ENCODE results near the gene TENT4A.
A peak's percentile ranks its signal among the peaks of the same experiment; 100 is the strongest.

TENT4A gene

GRCh38 chr5:6750951-6751685, 37.9 kb downstream of the TENT4A start:
- Histone ChIP-seq H2BK120ac (ENCODE audit: insufficient read depth, low read length, poor library complexity) (no peak overlapping the region), H2BK5ac (ENCODE audit: low read depth, low read length, poor library complexity) (no peak overlapping the region), H3K9me3 (ENCODE audit: insufficient read depth, low read depth, low read length) (peaks cover 2% of the 10 kb centered on the region), H4K8ac (ENCODE audit: low read depth, low read length) (no peak overlapping the region), H3K36me3 (ENCODE audit: control insufficient read depth in 1 of 2, insufficient read depth in 2 of 2, low read length in 2 of 2) (peaks cover 64 to 73% of the 10 kb centered on the region in 2 experiments), H3K14ac (ENCODE audit: low read length) (no peak overlapping the region), H3K9ac (ENCODE audit: low read length) (peak overlapping the region; percentile 30), H2AFZ (ENCODE audit: insufficient read depth, low read length, poor library complexity) (no peak overlapping the region), H3K4me2 (ENCODE audit: low read length) (no peak overlapping the region), H3K79me2 (ENCODE audit: control insufficient read depth, insufficient read depth, low read length, poor library complexity) (no peaks in the 10 kb centered on the region), H3K27me3 (ENCODE audit: insufficient read depth, low read length) (no peaks in the 10 kb centered on the region), H4K12ac (ENCODE audit: low read depth, low read length) (no peak overlapping the region), H2AK5ac (ENCODE audit: low read length) (no peak overlapping the region), H2BK12ac (ENCODE audit: low read length) (no peak overlapping the region), H3K79me1 (ENCODE audit: low read length) (no peaks in the 10 kb centered on the region), H3K27ac (ENCODE audit: low read depth, low read length) (no peak overlapping the region), H3K4ac (ENCODE audit: low read depth, low read length) (no peak overlapping the region), H3K4me3 (ENCODE audit: low read depth, low read length) (no peak overlapping the region), H4K91ac (ENCODE audit: low read depth, low read length) (no peak overlapping the region), H3K18ac (ENCODE audit: low read length) (no peak overlapping the region), H3K4me1 (ENCODE audit: control insufficient read depth in 1 of 2, insufficient read depth in 2 of 2, low read length in 2 of 2) (no peaks in the 10 kb centered on the region), H3K23ac (ENCODE audit: low read length) (no peak overlapping the region)
- no CpG with 5 or more reads among the region's 18 CpGs for WGBS (ENCODE audit: extremely low coverage, insufficient coverage, insufficient read length)
- DNase-seq, result no peak

GRCh38 chr5:6752236-6752635, 39.0 kb downstream of the TENT4A start:
- DNase-seq, result no peak
- H4K91ac ChIP-seq (ENCODE audit: low read depth, low read length), result no peak overlapping the region
- no peak overlapping the region for H4K12ac ChIP-seq (ENCODE audit: low read depth, low read length)
- H3K27ac ChIP-seq (ENCODE audit: low read depth, low read length), result no peak overlapping the region
- H3K14ac ChIP-seq (ENCODE audit: low read length), result no peak overlapping the region
- no peaks in the 10 kb centered on the region for H3K79me1 ChIP-seq (ENCODE audit: low read length)
- H4K8ac ChIP-seq (ENCODE audit: low read depth, low read length), result no peak overlapping the region
- H3K36me3 ChIP-seq (ENCODE audit: control insufficient read depth in 1 of 2, insufficient read depth in 2 of 2, low read length in 2 of 2), result peaks cover 64 to 71% of the 10 kb centered on the region in 2 experiments
- no peak overlapping the region for H2AFZ ChIP-seq (ENCODE audit: insufficient read depth, low read length, poor library complexity)
- no peak overlapping the region for H2BK120ac ChIP-seq (ENCODE audit: insufficient read depth, low read length, poor library complexity)
- no peak overlapping the region for H3K9ac ChIP-seq (ENCODE audit: low read length)
- no peak overlapping the region for H3K4me3 ChIP-seq (ENCODE audit: low read depth, low read length)
- H2BK5ac ChIP-seq (ENCODE audit: low read depth, low read length, poor library complexity), result no peak overlapping the region
- H3K23ac ChIP-seq (ENCODE audit: low read length), result no peak overlapping the region
- H3K9me3 ChIP-seq (ENCODE audit: insufficient read depth, low read depth, low read length), result peaks cover 3% of the 10 kb centered on the region
- H3K18ac ChIP-seq (ENCODE audit: low read length), result no peak overlapping the region
- H3K4me2 ChIP-seq (ENCODE audit: low read length), result no peak overlapping the region
- no peak overlapping the region for H2AK5ac ChIP-seq (ENCODE audit: low read length)
- H3K27me3 ChIP-seq (ENCODE audit: insufficient read depth, low read length), result no peaks in the 10 kb centered on the region
- no peak overlapping the region for H3K4ac ChIP-seq (ENCODE audit: low read depth, low read length)
- WGBS (ENCODE audit: extremely low coverage, insufficient coverage, insufficient read length), result no CpG with 5 or more reads among the region's 12 CpGs
- H3K79me2 ChIP-seq (ENCODE audit: control insufficient read depth, insufficient read depth, low read length, poor library complexity), result no peaks in the 10 kb centered on the region
- no peaks in the 10 kb centered on the region for H3K4me1 ChIP-seq (ENCODE audit: control insufficient read depth in 1 of 2, insufficient read depth in 2 of 2, low read length in 2 of 2)
- H2BK12ac ChIP-seq (ENCODE audit: low read length), result no peak overlapping the region

GRCh38 chr5:6752782-6753181, 39.5 kb downstream of the TENT4A start:
- DNase-seq, result no peak
- Histone ChIP-seq H3K23ac (ENCODE audit: low read length) (no peak overlapping the region), H3K14ac (ENCODE audit: low read length) (no peak overlapping the region), H2AK5ac (ENCODE audit: low read length) (no peak overlapping the region), H3K27me3 (ENCODE audit: insufficient read depth, low read length) (no peaks in the 10 kb centered on the region), H3K9me3 (ENCODE audit: insufficient read depth, low read depth, low read length) (peaks cover 3% of the 10 kb centered on the region), H3K79me1 (ENCODE audit: low read length) (no peaks in the 10 kb centered on the region), H3K4ac (ENCODE audit: low read depth, low read length) (no peak overlapping the region), H3K79me2 (ENCODE audit: control insufficient read depth, insufficient read depth, low read length, poor library complexity) (no peaks in the 10 kb centered on the region), H2BK120ac (ENCODE audit: insufficient read depth, low read length, poor library complexity) (no peak overlapping the region), H4K12ac (ENCODE audit: low read depth, low read length) (no peak overlapping the region), H2AFZ (ENCODE audit: insufficient read depth, low read length, poor library complexity) (no peak overlapping the region), H3K18ac (ENCODE audit: low read length) (no peak overlapping the region), H3K9ac (ENCODE audit: low read length) (no peak overlapping the region), H4K91ac (ENCODE audit: low read depth, low read length) (no peak overlapping the region), H3K36me3 (ENCODE audit: control insufficient read depth in 1 of 2, insufficient read depth in 2 of 2, low read length in 2 of 2) (peaks cover 63 to 72% of the 10 kb centered on the region in 2 experiments), H3K27ac (ENCODE audit: low read depth, low read length) (no peak overlapping the region), H3K4me3 (ENCODE audit: low read depth, low read length) (no peak overlapping the region), H2BK12ac (ENCODE audit: low read length) (no peak overlapping the region), H3K4me2 (ENCODE audit: low read length) (no peak overlapping the region), H3K4me1 (ENCODE audit: control insufficient read depth in 1 of 2, insufficient read depth in 2 of 2, low read length in 2 of 2) (no peaks in the 10 kb centered on the region), H2BK5ac (ENCODE audit: low read depth, low read length, poor library complexity) (no peak overlapping the region), H4K8ac (ENCODE audit: low read depth, low read length) (no peak overlapping the region)
- whole genome bisulfite sequencing (ENCODE audit: extremely low coverage, insufficient coverage, insufficient read length), result no CpG with 5 or more reads among the region's 11 CpGs

GRCh38 chr5:6753851-6754250, 40.6 kb downstream of the TENT4A start:
- peak overlapping the region; percentile 44 for H3K18ac ChIP-seq (ENCODE audit: low read length)
- H3K9ac ChIP-seq (ENCODE audit: low read length), result no peak overlapping the region
- no peaks in the 10 kb centered on the region for H3K79me1 ChIP-seq (ENCODE audit: low read length)
- H3K27ac ChIP-seq (ENCODE audit: low read depth, low read length), result no peak overlapping the region
- no peak overlapping the region for H4K8ac ChIP-seq (ENCODE audit: low read depth, low read length)
- H3K4me3 ChIP-seq (ENCODE audit: low read depth, low read length), result no peak overlapping the region
- no peak overlapping the region for H3K4me2 ChIP-seq (ENCODE audit: low read length)
- no peak overlapping the region for H2BK12ac ChIP-seq (ENCODE audit: low read length)
- H4K12ac ChIP-seq (ENCODE audit: low read depth, low read length), result no peak overlapping the region
- no peak for DNase-seq
- H3K23ac ChIP-seq (ENCODE audit: low read length), result no peak overlapping the region
- no CpG with 5 or more reads among the region's 11 CpGs for WGBS (ENCODE audit: extremely low coverage, insufficient coverage, insufficient read length)
- H3K4ac ChIP-seq (ENCODE audit: low read depth, low read length), result no peak overlapping the region
- H4K91ac ChIP-seq (ENCODE audit: low read depth, low read length), result no peak overlapping the region
- peaks cover 60 to 76% of the 10 kb centered on the region in 2 experiments for H3K36me3 ChIP-seq (ENCODE audit: control insufficient read depth in 1 of 2, insufficient read depth in 2 of 2, low read length in 2 of 2)
- no peaks in the 10 kb centered on the region for H3K27me3 ChIP-seq (ENCODE audit: insufficient read depth, low read length)
- no peaks in the 10 kb centered on the region for H3K79me2 ChIP-seq (ENCODE audit: control insufficient read depth, insufficient read depth, low read length, poor library complexity)
- H2BK120ac ChIP-seq (ENCODE audit: insufficient read depth, low read length, poor library complexity), result no peak overlapping the region
- H3K14ac ChIP-seq (ENCODE audit: low read length), result no peak overlapping the region
- no peak overlapping the region for H2AFZ ChIP-seq (ENCODE audit: insufficient read depth, low read length, poor library complexity)
- H3K9me3 ChIP-seq (ENCODE audit: insufficient read depth, low read depth, low read length), result peaks cover 3% of the 10 kb centered on the region
- no peak overlapping the region for H2AK5ac ChIP-seq (ENCODE audit: low read length)
- no peak overlapping the region for H2BK5ac ChIP-seq (ENCODE audit: low read depth, low read length, poor library complexity)
- H3K4me1 ChIP-seq (ENCODE audit: control insufficient read depth in 1 of 2, insufficient read depth in 2 of 2, low read length in 2 of 2), result peaks cover 0 to 6% of the 10 kb centered on the region in 2 experiments
